ENCODE results near the gene KIF24. TPM values are rescaled to one million over a fixed set of nuclear protein-coding genes. Genes with fewer than 3 reads are reported as not detected.

KIF24 gene
- total RNA-seq, 3 donors from 2014 or later = 1.3 to 2.6 (median 1.3) TPM

- no peaks in the 10 kb centered on the region for H3K36me3 ChIP-seq
- peak; percentile 90 to 91 for DNase-seq (ENCODE audit: low spot score in 2 of 2)
- H3K9me3 ChIP-seq = no peaks in the 10 kb centered on the region
- no peaks in the 10 kb centered on the region for H3K27me3 ChIP-seq
- peak within 1 kb of the TSS; percentile 80 for H3K27ac ChIP-seq
- peak in 1 of 3 donors; percentile 7 for TF ChIP-seq CTCF (IDR thresholded peaks at IDR 0.05)
- TF ChIP-seq POLR2AphosphoS5 (IDR thresholded peaks at IDR 0.05) = peak in 2 of 3 donors; percentile 29 to 44
- TF ChIP-seq POLR2A (IDR thresholded peaks at IDR 0.05) = no peak
- peak within 1 kb of the TSS; percentile 66 to 78 (median 76) for H3K4me3 ChIP-seq
- H3K4me1 ChIP-seq = peaks cover 5 to 6% of the 10 kb centered on the region in 2 donors
- intact Hi-C loops (cut with DNase I; ENCODE audit: low total_unique reads) = no loop called here
These were observed 47.7 kb upstream of the KIF24 start, which contains the start of gene MYORG for GRCh38 chr9:34376596-34377403. TSS of gene MYORG (minus strand) at chr9:34376898. CDS start at chr9:34372943, 3,955 bp downstream.

GRCh38 chr9:34375901-34376595 lies 47.0 kb upstream of the KIF24 start:
- Histone ChIP-seq H3K27ac (peak overlapping the region; percentile 80), H3K4me1 (peaks cover 5 to 6% of the 10 kb centered on the region in 2 donors), H3K9me3 (no peaks in the 10 kb centered on the region), H3K4me3 (peak overlapping the region; percentile 66 to 78 (median 76)), H3K27me3 (no peaks in the 10 kb centered on the region), H3K36me3 (no peaks in the 10 kb centered on the region)
- TF ChIP-seq CTCF (IDR thresholded peaks at IDR 0.05) (peak in 1 of 3 donors; percentile 17), POLR2A (IDR thresholded peaks at IDR 0.05) (no peak), POLR2AphosphoS5 (IDR thresholded peaks at IDR 0.05) (no peak)
- intact Hi-C loops (cut with DNase I; ENCODE audit: low total_unique reads) = no loop called here
- DNase-seq (ENCODE audit: low spot score in 2 of 2) = peak in 1 of 2 donors; percentile 52

GRCh38 chr9:34374905-34375552 lies 46.0 kb upstream of the KIF24 start:
- peak overlapping the region; percentile 80 for H3K27ac ChIP-seq
- no peaks in the 10 kb centered on the region for H3K9me3 ChIP-seq
- intact Hi-C loops (cut with DNase I; ENCODE audit: low total_unique reads) = no loop called here
- H3K27me3 ChIP-seq = no peaks in the 10 kb centered on the region
- H3K4me1 ChIP-seq = peaks cover under 1 to 5% of the 10 kb centered on the region in 2 donors
- peak in 1 of 2 donors; percentile 32 for DNase-seq (ENCODE audit: low spot score in 2 of 2)
- TF ChIP-seq CTCF (IDR thresholded peaks at IDR 0.05) = no peak
- TF ChIP-seq POLR2A (IDR thresholded peaks at IDR 0.05) = no peak
- no peak for TF ChIP-seq POLR2AphosphoS5 (IDR thresholded peaks at IDR 0.05)
- no peak overlapping the region for H3K4me3 ChIP-seq
- H3K36me3 ChIP-seq = no peaks in the 10 kb centered on the region

GRCh38 chr9:34374339-34374738 lies 45.3 kb upstream of the KIF24 start:
- TF ChIP-seq POLR2A (IDR thresholded peaks at IDR 0.05) = no peak
- no peak for TF ChIP-seq POLR2AphosphoS5 (IDR thresholded peaks at IDR 0.05)
- no peak for TF ChIP-seq CTCF (IDR thresholded peaks at IDR 0.05)
- H3K27ac ChIP-seq = peak overlapping the region in 1 of 2 donors; percentile 80
- H3K4me3 ChIP-seq = no peak overlapping the region
- H3K4me1 ChIP-seq = peaks cover 0 to 5% of the 10 kb centered on the region in 2 donors
- DNase-seq (ENCODE audit: low spot score in 2 of 2) = no peak
- H3K27me3 ChIP-seq = no peaks in the 10 kb centered on the region
- H3K36me3 ChIP-seq = no peaks in the 10 kb centered on the region
- H3K9me3 ChIP-seq = no peaks in the 10 kb centered on the region
- intact Hi-C loops (cut with DNase I; ENCODE audit: low total_unique reads) = no loop called here
